ENCODE measurements around the gene MAPK12.
A peak's percentile ranks its signal among the peaks of the same experiment; 100 is the strongest.
"Not testable (repeated sequence)": the region's sequence is repeated elsewhere in the genome, so short reads cannot be mapped to it uniquely, and the experiment has no call there.

The MAPK12 gene

GRCh38 chr22:50281957-50282356, 20.5 kb upstream of the MAPK12 start:
- no peak for DNase-seq

- DNase-seq = no peak
These were observed 19.9 kb upstream of the MAPK12 start for GRCh38 chr22:50281384-50281760.

- no peak for DNase-seq
These were observed 19.4 kb upstream of the MAPK12 start for GRCh38 chr22:50280708-50281383.

DNA sequence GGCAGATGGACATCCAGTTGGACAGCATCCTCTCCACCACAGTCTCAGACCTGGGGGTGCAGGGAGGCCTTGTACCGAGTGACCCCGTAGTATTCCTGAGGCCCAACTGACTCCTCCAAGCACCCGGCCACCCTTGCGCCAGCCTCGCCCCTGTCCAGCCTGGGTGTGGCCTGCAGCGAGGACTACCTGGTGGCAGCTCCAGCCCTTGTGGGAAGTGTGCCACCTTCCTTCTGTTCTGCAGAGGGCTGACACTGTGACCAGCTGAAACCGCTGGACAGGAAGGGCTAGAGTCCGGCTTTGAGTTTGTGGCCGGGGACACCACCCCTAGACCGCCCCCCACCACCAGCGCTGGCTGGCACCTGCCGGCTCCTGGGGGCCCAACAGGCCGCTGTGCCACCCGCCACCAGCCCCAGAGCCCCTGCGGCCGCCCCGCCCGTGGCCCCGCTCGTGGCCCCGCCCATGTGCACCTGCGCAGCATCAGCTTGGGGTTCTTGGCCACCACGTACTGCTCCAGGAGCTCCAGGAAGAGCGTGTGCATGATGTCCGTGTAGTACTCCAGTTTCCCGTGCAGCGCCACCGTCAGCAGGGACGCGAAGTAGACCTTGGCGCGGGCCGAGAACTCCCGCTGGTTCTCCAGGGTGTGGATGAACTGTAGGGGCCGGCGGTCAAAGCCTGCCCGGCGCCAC, 18.7 kb upstream of the MAPK12 start:
- no peak for DNase-seq

DNA sequence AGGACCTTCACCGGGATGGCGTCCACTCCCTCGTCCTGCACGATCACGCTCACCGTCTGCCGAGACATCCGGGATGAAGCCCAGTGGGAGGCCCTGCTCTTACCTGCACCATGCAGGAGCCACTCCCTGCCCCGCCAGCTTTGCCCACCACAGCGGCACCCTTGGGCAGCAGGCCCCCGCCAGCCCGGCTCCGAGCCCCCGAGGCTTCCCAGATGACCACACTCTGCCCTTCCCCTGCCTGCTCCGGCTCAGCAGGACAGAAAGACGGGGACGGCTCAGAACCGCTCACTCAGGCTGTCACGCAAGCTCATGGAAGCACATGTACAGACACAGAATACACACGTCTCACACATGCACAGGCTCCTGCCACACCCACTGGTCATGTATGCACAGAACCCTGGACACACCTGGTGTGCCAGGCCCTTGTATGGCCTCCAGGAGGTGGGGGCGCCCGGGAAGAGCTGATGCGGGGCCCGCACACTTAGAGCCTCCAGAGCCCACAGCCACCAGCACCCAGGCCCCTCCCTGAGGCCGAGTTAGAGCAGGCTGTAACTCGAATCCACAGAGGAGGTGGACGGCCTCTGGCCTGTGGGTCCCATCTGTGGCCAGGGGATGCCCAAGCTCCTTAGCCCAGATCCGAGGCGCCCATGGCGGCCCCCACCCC, 17.6 kb upstream of the MAPK12 start:
- no peak for DNase-seq

DNA sequence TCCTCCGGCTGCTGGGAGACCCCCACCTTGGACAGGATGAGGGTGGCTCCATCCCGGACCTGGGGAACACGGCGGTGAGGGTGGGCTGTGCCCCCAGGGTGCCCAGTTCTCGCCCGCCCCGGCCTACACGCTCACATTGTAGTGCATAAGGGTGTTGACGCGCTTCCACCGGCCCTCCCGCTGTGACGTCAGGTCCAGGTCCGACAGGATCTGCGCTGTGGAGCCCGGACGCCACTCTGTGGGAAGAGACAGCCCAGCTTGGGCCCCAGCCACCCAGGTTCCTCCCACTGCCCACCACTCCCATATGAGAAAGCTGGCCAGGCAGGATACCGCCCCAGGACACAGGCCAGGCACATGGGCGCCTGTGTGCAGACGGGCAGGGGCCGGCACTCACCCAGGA, 17.0 kb upstream of the MAPK12 start:
- DNase-seq = no peak

GRCh38 chr22:50277761-50278160, 16.3 kb upstream of the MAPK12 start:
- peak in 1 of 3 experiments; percentile 1 for DNase-seq

DNA sequence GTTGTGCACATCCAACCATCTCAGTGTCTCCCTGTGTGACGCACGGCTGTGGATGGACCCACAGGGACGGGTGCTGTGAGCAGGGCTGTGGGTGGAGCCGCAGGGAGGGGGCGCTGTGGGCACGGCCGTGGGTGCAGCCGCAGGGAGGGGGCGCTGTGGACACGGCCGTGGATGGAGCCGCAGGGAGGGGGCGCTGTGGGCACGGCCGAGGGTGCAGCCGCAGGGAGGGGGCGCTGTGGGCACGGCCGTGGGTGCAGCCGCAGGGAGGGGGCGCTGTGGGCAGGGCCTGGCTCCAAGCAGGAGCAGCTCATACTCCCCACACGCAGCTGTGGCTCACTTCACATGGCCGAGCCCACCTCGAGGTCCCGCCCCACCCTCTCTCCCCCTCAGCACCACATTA, 14.7 kb upstream of the MAPK12 start:
- DNase-seq = no peak

- DNase-seq = no peak
These were observed 13.9 kb upstream of the MAPK12 start for GRCh38 chr22:50275181-50276055.

- no peak for DNase-seq
These were observed 13.3 kb upstream of the MAPK12 start for GRCh38 chr22:50274771-50275170.

DNA sequence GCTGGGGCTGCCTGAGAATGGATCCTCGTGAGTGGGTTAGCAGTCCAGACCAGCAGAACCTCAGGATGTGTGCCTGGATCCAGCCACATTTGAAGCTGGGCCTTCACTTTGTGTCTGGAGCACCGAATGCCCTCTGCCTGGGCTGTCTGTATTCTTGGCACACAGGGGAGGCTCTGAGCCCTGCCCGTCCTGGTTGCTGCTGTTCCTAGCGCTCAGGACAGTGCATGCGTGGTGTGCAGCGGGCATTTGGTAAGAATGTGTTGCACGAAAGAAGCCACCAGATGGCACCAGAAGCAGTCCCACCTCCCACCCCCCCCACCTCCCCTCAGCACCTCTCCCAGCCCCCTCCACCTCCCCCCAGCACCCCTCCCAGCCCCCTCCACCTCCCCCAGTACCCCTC, 12.8 kb upstream of the MAPK12 start:
- peak in 2 of 3 experiments; percentile 13 to 52 for DNase-seq

DNA sequence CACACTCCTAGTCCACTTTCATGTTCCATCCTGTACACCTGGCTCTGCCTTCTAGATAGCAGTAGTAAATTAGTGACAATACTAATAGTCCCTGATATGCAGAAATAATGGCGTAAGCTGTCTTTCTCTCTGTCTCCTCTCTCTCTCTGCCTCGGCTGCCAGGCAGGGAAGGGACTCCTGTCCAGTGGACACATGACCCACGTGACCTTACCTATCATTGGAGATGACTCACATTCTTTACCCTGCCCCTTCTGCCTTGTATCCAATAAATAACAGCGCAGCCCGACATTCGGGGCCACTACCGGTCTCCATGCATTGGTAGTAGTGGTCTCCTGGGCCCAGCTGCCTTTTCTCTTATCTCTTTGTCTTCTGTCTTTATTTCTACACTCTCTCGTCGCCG, 12.3 kb upstream of the MAPK12 start:
- DNase-seq = not testable (repeated sequence)

- not testable (repeated sequence) for DNase-seq
These were observed 11.9 kb upstream of the MAPK12 start for GRCh38 chr22:50273352-50273751.

- DNase-seq = peak in 1 of 3 experiments; percentile 12
These were observed 10.7 kb upstream of the MAPK12 start for GRCh38 chr22:50272044-50272802.

GRCh38 chr22:50271519-50271970, 10.1 kb upstream of the MAPK12 start:
- peak; percentile 19 to 74 (median 64) for DNase-seq

GRCh38 chr22:50270666-50271394, 9.3 kb upstream of the MAPK12 start:
- DNase-seq = peak in 2 of 3 experiments; percentile 26 to 43

GRCh38 chr22:50269970-50270665, 8.6 kb upstream of the MAPK12 start, which contains the start of gene MAPK11:
Gene MAPK11, minus strand, starts transcription at chr22:50270380. Its CDS starts 88 bp downstream, at chr22:50270292.
- DNase-seq = peak in 2 of 3 experiments; percentile 49 to 56

DNA sequence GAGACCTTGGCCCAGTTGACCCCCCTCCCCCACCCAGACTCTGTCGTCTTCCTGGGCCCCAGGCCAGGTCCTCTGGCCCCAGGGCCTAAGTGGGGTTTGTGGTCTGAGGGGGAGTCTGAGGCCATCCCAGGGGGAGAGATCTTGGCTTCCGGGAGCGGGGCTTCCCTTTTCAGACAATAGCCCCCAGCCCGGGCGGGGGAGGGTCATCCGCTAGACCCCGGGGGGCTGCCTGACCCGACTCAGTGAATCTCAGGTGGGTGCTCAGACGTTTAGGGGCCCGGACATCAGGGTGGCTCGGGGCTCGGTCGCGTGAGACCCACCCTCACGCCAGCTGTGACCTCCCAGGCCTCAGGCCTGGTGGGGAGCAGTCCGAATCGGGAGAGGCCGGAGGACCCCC, 8.1 kb upstream of the MAPK12 start:
- DNase-seq = no peak

- no peak for DNase-seq
These were observed 7.2 kb upstream of the MAPK12 start for GRCh38 chr22:50268655-50269113.

- no peak for DNase-seq
These were observed 6.3 kb upstream of the MAPK12 start for GRCh38 chr22:50267591-50268390.
